ENCODE results near the gene MFSD6.
"Not testable (repeated sequence)": the region's sequence is repeated elsewhere in the genome, so short reads cannot be mapped to it uniquely, and the experiment has no call there.

MFSD6 gene

GRCh38 chr2:190407662-190408537 is at the start of gene MFSD6:
MFSD6 (plus strand) TSS chr2:190408355; CDS start chr2:190436030, 27,675 bp downstream.
- DNase-seq (ENCODE audit: low read depth), result no peak

DNA sequence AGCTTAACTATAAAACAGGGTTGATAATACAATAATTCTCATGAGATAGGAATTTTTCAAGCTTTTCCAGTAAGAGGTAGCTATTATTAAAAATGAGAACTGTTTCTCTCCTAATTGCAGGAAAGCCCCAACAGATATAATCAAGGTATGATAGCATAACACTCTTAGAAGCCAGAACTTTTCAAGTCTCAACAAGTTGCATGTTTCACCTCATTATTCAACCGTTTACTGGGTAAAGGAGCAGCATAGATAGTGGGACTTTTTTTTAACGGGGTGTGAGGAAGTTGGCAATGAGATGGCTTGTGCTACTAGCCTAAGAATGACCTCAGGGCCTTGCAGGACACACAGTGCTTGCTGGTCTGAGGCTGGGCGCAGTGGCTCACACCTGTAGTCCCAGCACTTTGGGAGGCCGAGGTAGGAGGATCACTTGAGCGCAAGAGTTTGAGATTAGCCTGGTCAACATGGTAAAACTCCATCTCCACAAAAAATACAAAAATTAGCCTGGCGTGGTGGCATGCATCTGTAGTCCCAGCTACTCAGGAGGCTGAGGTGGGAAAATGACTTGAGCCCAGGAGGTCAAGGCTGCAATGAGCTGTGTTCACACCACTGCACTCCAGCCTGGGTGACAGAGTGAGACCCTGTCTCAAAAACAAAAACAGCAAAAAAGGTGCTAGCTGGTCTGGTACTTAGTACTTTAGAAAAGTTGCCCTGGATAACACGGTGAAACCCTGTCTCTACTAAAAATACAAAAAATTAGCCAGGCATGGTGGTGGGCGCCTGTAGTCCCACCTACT is 49.3 kb upstream of the MFSD6 start:
- DNase-seq (ENCODE audit: low read depth), result not testable (repeated sequence)

GRCh38 chr2:190360561-190360960 is 47.6 kb upstream of the MFSD6 start:
- no peak for DNase-seq (ENCODE audit: low read depth)

DNA sequence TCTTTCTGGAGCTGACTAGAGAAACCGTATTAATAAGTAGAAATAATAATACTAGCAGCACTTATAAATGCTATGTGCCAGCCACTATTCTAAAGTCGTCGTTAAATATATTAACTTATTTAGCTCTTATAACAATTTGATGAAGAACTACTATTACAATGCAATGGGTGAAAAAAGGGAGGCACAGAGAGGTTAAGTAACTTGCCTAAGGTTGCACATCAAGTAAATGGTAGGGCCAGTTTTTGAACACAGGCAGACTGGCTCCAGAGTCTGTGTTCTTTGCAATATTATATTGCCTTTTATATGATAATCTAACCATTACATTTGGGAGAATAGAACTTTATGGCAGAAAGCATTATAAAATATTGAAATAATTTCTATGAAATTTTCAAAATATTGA is 47.2 kb upstream of the MFSD6 start:
- DNase-seq (ENCODE audit: low read depth), result no peak

GRCh38 chr2:190361572-190361971 is 46.6 kb upstream of the MFSD6 start:
- no peak for DNase-seq (ENCODE audit: low read depth)

- DNase-seq (ENCODE audit: low read depth), result no peak
These were observed 45.3 kb upstream of the MFSD6 start for GRCh38 chr2:190362894-190363293.

- DNase-seq (ENCODE audit: low read depth), result no peak
These were observed 42.5 kb upstream of the MFSD6 start for GRCh38 chr2:190365499-190366204.

DNA sequence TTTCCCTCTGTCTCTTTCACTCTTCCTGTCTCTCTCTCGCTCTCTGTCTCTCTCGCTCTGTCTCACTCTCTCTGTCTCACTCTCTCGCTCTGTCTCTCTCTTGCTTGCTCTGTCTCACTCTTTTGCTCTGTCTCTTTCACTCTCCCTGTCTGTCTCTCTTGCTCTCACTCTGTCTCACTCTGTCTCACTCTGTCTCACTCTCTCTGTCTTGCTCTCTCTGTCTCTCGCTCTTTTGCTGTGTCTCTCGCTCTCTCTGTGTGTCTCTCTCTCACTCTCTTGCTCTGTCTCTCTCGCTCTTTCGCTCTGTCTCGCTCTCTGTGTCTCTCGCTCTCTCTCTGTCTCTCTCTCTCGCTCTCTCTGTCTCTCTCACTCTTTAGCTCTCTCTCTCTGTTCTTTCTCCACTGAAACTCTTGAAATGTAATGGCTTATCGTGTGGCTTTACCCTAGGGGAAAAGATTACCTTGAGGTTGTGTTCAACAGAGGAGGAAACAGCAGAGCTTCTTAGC is 41.9 kb upstream of the MFSD6 start:
- DNase-seq (ENCODE audit: low read depth), result no peak

DNA sequence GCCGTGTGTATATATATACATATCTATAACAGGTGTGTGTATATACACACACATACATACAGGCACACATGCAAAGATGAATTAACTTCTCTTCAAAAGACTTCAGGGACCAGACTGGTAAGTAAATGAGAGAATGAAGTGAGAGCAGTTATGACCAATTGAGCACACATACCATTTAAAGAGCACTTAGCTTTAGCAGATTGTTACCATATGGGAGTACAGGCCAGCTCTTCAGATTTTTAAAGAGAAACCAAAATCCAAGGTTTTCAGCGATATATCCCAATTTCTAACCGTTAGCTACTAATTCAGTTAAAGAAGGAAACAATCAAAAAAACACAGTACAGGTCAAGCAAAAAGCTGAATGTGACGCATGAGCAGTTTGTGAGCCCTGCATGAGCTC is 41.1 kb upstream of the MFSD6 start:
- no peak for DNase-seq (ENCODE audit: low read depth)

DNA sequence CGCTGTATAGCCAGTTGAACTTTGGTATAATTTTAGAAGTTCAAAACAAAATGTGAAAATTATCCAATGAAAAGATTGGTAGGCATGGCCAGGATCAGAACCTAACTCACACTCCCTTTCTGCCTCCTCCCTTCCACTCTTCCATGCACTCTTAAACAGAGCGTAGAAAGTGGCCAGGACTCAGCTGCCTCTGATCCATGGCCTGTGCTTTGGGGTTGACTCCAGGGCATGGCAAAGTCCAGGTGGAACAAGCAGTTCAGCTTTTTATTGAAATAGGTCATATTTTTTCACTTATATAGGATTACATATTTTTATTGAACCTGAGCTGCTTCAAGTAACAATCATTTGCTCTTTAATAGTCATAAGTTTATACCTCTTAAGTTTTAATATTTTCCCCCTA is 38.5 kb upstream of the MFSD6 start:
- no peak for DNase-seq (ENCODE audit: low read depth)

DNA sequence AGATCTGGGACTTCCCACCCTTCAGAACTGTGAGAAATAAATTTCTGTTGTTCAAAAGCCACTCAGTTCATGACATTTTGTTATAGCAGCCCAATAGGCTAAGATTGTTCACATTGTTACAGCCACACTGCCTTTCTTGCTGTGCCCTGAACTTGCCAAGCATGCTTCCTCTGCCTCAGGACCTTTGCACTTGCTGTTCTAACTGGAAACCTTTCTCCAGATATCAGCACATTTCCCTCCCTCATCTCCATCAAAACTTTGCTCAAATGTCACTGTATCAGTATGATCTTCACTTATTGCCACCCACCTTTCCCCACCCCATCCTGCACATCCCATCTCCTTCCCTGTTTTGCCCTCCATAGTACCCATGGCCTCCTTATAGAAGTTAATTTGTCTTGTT is 32.1 kb upstream of the MFSD6 start:
- no peak for DNase-seq (ENCODE audit: low read depth)

DNA sequence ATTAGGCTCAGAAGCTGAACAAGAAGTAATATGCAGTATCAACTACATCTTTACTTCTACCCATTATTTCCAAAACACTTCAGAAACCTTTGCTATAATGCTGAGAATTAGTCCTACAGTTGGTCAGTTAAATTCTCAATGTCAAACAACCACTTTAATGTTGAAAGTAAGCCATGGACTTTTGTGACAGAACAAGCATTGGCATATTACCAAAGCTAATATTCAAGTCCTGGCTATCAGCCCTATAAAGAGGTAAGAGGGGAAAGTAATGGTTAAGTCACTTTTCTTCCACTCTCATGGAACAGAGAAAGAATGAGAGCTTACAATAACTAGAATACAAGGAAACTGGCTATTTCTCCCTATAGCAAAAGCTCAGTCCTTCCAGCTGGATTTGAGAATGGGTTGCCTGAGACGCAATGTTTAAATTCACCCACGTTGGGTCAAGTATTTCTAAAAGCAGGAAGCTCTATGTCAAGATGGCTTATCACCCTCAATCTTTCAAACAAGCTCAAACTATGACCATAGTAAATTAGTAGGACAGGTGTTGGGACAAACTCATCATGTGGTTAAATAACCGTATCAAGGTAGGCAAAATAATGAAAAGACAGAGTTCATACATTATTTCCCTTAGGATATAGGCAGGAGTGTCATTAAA is 31.4 kb upstream of the MFSD6 start:
- no peak for DNase-seq (ENCODE audit: low read depth)

DNA sequence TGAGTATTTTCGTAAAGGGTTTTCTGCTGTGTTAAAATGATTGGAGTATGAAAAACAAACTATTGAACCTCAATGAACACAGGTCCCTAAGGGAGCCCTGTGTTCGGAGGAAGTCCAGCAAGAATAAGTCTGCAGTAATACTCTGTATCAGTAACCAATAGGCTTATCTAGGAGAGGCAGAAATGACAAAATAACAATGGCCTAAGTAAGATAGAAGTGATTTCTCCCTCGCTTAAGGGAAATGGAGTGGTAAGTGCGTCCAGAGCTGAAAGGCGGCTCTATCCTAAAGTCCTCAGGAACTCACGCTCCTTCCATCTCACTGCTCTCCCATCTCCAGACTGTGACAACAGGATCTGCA is 29.3 kb upstream of the MFSD6 start:
- no peak for DNase-seq (ENCODE audit: low read depth)

- no peak for DNase-seq (ENCODE audit: low read depth)
These were observed 28.7 kb upstream of the MFSD6 start for GRCh38 chr2:190379249-190379964.

DNA sequence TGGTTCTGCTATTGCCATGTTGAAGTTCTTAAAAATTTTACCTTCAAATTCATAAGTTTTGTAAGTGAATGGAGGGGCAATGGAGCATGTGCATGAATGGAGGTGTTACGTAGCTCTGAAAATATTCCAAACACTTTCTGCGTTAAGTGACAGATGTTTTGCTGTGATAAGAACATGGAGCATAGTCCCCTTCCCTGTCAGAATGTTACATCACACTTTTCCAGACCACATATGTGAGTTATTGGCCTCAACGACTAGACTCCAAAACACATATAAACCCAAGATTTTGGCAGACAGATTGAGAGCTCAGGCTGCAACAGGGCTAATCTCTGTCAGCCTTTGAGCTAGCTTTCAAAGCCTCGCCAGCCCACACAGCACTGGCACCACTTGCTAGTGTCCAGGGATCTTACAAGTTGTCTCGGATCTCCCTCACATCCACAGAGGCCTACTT is 27.2 kb upstream of the MFSD6 start:
- no peak for DNase-seq (ENCODE audit: low read depth)

- no peak for DNase-seq (ENCODE audit: low read depth)
These were observed 25.3 kb upstream of the MFSD6 start for GRCh38 chr2:190382851-190383250.

DNA sequence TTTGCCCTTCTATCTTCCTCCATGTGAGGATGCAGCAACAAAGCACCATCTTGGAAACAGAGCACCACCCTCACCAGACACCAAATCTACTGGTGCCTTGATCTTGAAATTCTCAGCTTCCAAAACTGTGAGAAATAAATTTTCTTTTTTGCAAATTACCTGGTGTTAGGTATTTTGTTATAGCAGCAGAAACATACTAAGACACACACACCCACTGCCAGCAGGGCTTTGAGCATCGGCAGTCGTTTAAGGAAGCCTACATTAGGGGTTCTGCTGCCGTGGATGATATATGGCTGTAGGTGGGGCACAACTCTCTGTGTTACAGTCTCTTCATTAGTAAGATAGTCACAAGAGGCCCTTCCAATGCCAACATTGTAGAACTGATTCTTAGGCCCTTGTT is 20.7 kb upstream of the MFSD6 start:
- DNase-seq (ENCODE audit: low read depth), result no peak

DNA sequence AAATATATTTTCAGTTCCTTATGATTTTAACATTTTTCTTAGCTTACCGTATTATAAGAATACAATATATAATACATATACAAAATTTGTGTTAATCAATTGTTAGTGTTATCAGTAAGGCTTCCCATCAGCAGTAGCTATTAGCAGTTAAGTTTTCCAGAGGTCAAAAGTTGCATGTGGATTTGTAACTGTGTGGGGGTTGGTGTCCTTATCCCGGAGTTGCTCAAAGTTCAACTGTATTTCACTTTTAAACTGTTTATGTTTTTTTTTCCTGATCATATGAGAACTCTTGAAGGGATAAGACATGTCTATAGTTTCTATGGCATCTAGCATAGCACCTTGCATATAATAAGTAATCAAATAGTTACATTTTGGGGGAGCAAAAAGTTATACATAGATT is 11.9 kb upstream of the MFSD6 start:
- DNase-seq (ENCODE audit: low read depth), result no peak

DNA sequence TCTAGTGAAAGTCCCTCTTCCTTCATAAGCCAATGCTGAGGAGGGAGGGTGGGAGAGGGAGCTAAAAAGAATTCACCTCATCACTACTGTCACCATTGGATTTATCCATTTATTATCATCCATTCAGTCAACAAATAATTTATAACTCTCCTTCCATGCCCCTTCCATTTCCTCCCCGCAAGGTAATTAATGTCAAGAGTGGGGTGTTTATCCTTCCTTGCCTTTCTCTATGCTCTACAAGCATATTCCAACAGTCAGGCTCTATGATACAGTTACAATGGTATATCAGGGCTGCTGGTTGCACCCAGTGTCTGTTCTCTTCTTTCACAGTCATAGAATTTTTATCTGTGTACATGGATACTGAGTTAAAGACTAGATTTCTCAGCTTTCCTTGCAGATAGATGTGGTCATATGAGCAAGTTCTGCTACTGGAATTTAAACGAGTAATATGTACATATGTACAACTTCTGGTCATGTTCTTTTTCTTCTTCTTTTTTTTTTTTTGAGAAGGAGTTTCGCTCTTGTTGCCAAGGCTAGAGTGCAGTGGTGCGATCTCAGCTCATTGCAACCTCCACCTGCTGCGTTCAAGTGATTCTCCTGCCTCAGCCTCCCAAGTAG is 5.1 kb upstream of the MFSD6 start:
- no peak for DNase-seq (ENCODE audit: low read depth)

DNA sequence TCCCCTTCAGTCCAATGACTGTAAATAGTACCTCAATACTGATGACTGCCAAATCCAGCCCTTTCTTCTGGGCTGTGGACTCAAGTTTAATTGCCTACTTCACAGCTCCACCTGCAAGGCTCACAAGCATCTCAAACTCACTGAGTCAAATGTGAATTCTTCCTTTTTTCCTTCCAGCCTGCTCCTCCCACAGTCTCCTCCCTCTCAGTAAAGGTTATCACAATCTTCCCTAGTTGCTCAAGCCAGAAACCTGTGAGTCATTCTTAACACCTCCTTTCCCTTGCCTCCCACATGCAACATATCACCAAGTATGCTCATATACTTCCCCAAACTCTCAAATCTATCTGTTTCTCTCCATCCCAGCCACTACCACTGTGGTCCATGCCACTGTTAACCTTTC is 3.7 kb upstream of the MFSD6 start:
- DNase-seq (ENCODE audit: low read depth), result no peak

- DNase-seq (ENCODE audit: low read depth), result no peak
These were observed 3.1 kb upstream of the MFSD6 start for GRCh38 chr2:190405070-190405469.
